HG03558 (cell line): ENCODE measurements around the gene ATL2.
"Not testable (repeated sequence)": the region's sequence is repeated elsewhere in the genome, so short reads cannot be mapped to it uniquely, and the experiment has no call there.

Source experiments
- ATAC-seq: cut with Tn5 transposase; IDR thresholded peaks from one replicate; pipeline ENCODE4 v1.9.1; 2021; ENCODE audit warnings: moderate number of reproducible peaks; ENCODE audit not compliant: unreplicated experiment; ENCODE audit errors: extremely low read depth

ATL2 gene

GRCh38 chr2:38394041-38394440, 17.0 kb upstream of the ATL2 start:
- no peak for ATAC-seq

- no peak for ATAC-seq
Measured at GRCh38 chr2:38390947-38391346, 13.9 kb upstream of the ATL2 start.

- ATAC-seq = no peak
Measured at GRCh38 chr2:38387887-38388286, 10.8 kb upstream of the ATL2 start.

GRCh38 chr2:38386821-38387220, 9.7 kb upstream of the ATL2 start:
- no peak for ATAC-seq

GRCh38 chr2:38386377-38386776, 9.3 kb upstream of the ATL2 start:
- ATAC-seq = no peak

- ATAC-seq = no peak
Measured at GRCh38 chr2:38384338-38384737, 7.3 kb upstream of the ATL2 start.

- not testable (repeated sequence) for ATAC-seq
Measured at GRCh38 chr2:38383741-38384140, 6.7 kb upstream of the ATL2 start.

GRCh38 chr2:38381381-38382143, 4.5 kb upstream of the ATL2 start:
- ATAC-seq = no peak

- no peak for ATAC-seq
Measured at GRCh38 chr2:38380397-38381130, 3.5 kb upstream of the ATL2 start.

GRCh38 chr2:38376346-38377049, 575 bp downstream of the ATL2 start:
- peak; percentile 40 for ATAC-seq

- no peak for ATAC-seq
Measured at GRCh38 chr2:38375696-38376345, 1.3 kb downstream of the ATL2 start.

GRCh38 chr2:38374984-38375383, 2.1 kb downstream of the ATL2 start:
- no peak for ATAC-seq

- ATAC-seq = no peak
Measured at GRCh38 chr2:38371235-38371634, 5.8 kb downstream of the ATL2 start.

GRCh38 chr2:38370664-38371063, 6.4 kb downstream of the ATL2 start:
- no peak for ATAC-seq

- no peak for ATAC-seq
Measured at GRCh38 chr2:38362232-38362631, 14.8 kb downstream of the ATL2 start.

- no peak for ATAC-seq
Measured at GRCh38 chr2:38360177-38360576, 16.9 kb downstream of the ATL2 start.

- ATAC-seq = no peak
Measured at GRCh38 chr2:38353402-38353801, 23.7 kb downstream of the ATL2 start.

GRCh38 chr2:38352336-38352735, 24.7 kb downstream of the ATL2 start:
- ATAC-seq = no peak

- no peak for ATAC-seq
Measured at GRCh38 chr2:38345323-38346038, 31.6 kb downstream of the ATL2 start.

GRCh38 chr2:38344813-38345212, 32.3 kb downstream of the ATL2 start:
- ATAC-seq = no peak
